OCI-LY7 (cell line): ENCODE data around the gene PTPRB. TPM values are rescaled to one million over a fixed set of nuclear protein-coding genes. Genes with fewer than 3 reads are reported as not detected.

Experiments used
- BruUV-seq: library from RNA; stranded (reverse); fragments of 400-500 nt; replicated peaks from 2 replicates; lab custom pipeline; 2021; lab: Mats Ljungman, UMichigan
- CTCF ChIA-PET: fragments of 300-600 bp; sonication (Branson Sonifier 250); formaldehyde crosslinking; loops from one replicate; lab custom pipeline; 2022; ENCODE audit warnings: antibody characterized with exemption; ENCODE audit not compliant: unreplicated experiment; lab: Charles Lee
- POLR2A ChIA-PET: fragments of 300-600 bp; sonication (Branson Sonifier 250); formaldehyde crosslinking; loops from one replicate; lab custom pipeline; 2022; ENCODE audit warnings: antibody characterized with exemption; lab: Charles Lee
- DNase-seq: peaks from one replicate; pipeline ENCODE4 v3.0.0-alpha.2; 2015; ENCODE audit warnings: low spot score
- H2AFZ ChIP-seq: fragments of 200-600 bp; sonication (generic), shearing (Covaris generic); 2 replicates; pipeline ENCODE4 v1.6.1; 2014; ENCODE audit warnings: mild to moderate bottlenecking, antibody characterized with exemption, low read length, moderate library complexity
- H3K27ac ChIP-seq: fragments of 200-600 bp; sonication (generic); 2 replicates; pipeline ENCODE4 v1.5.1; 2014; ENCODE audit warnings: mixed run types, low read depth, mild to moderate bottlenecking, moderate library complexity, low read length, inconsistent platforms; ENCODE audit not compliant: poor library complexity, severe bottlenecking
- H3K36me3 ChIP-seq: fragments of 200-600 bp; sonication (generic); 2 replicates; pipeline ENCODE4 v1.6.1; 2014; ENCODE audit warnings: mild to moderate bottlenecking, antibody characterized with exemption, low read length, moderate library complexity, mixed read lengths; ENCODE audit not compliant: insufficient read depth
- H3K4me1 ChIP-seq: fragments of 200-600 bp; sonication (generic); 2 replicates; pipeline ENCODE4 v1.5.1; 2014; ENCODE audit warnings: mild to moderate bottlenecking, low read length; ENCODE audit not compliant: insufficient read depth, poor library complexity, severe bottlenecking
- H3K4me2 ChIP-seq: fragments of 200-600 bp; sonication (generic); 2 replicates; pipeline ENCODE4 v1.6.1; 2014; ENCODE audit warnings: mild to moderate bottlenecking, low read length
- H3K4me3 ChIP-seq: fragments of 200-600 bp; sonication (generic); 2 replicates; pipeline ENCODE4 v1.5.1; 2014; ENCODE audit warnings: mild to moderate bottlenecking, low read depth, low read length; ENCODE audit not compliant: poor library complexity, severe bottlenecking
- H3K79me2 ChIP-seq: fragments of 200-600 bp; sonication (generic); 2 replicates; pipeline ENCODE4 v1.6.1; 2016; ENCODE audit warnings: low read depth, mild to moderate bottlenecking, low read length, moderate library complexity, mixed read lengths; ENCODE audit not compliant: insufficient read depth
- H3K9me2 ChIP-seq: fragments of 200-600 bp; sonication (generic); 2 replicates; pipeline ENCODE4 v1.6.1; 2016; ENCODE audit warnings: mild to moderate bottlenecking, low read length, mixed read lengths; ENCODE audit not compliant: insufficient read depth
- H3K9me3 ChIP-seq: fragments of 200-600 bp; sonication (generic); 2 replicates; pipeline ENCODE4 v1.6.1; 2014; ENCODE audit warnings: mild to moderate bottlenecking, mixed run types, low read length, mixed read lengths
- H4K20me1 ChIP-seq: fragments of 200-600 bp; sonication (generic); 2 replicates; pipeline ENCODE4 v1.6.1; 2014; ENCODE audit warnings: mild to moderate bottlenecking, antibody characterized with exemption, low read length, moderate library complexity, mixed read lengths; ENCODE audit not compliant: insufficient read depth
- CTCF ChIP-seq: fragments of 200-600 bp; sonication (generic); conservative IDR thresholded peaks from 2 replicates; pipeline ENCODE4 v1.5.1; 2014; ENCODE audit warnings: mild to moderate bottlenecking, antibody characterized with exemption, low read length, moderate library complexity, mixed read lengths
- EZH2phosphoT487 ChIP-seq: fragments of 200-600 bp; sonication (generic); IDR thresholded peaks from 2 replicates; pipeline ENCODE4 v1.6.1; 2018; ENCODE audit warnings: low read depth, borderline replicate concordance, mild to moderate bottlenecking, mixed run types, antibody characterized with exemption, low read length, moderate library complexity, mixed read lengths
- intact Hi-C: fragments of 100-400 bp; cut with micrococcal nuclease; formaldehyde crosslinking; loops from one replicate; pipeline ENCODE4 v1.10.0; 2022; ENCODE audit not compliant: unreplicated experiment
- total RNA-seq, 2 experiments: library from RNA; depleted of rRNA in 1 of 2; stranded (reverse); fragments of >200 nt in 1 of 2; shearing (Covaris generic) in 1 of 2; gene quantifications; 2 replicates each; pipeline ENCODE4 v1.2.3, GENCODE V29; 2014 to 2022

The PTPRB gene
- total RNA-seq, 2 experiments from 2014 or later, result not detected

- H3K4me3 ChIP-seq, result no peak overlapping the region
- H4K20me1 ChIP-seq, result no peaks in the 10 kb centered on the region
- intact Hi-C loops, result no loop called here
- no peak overlapping the region for H3K27ac ChIP-seq
- no peaks in the 10 kb centered on the region for H3K9me3 ChIP-seq
- H2AFZ ChIP-seq, result no peak overlapping the region
- ChIA-PET POLR2A (no interaction called here), CTCF (no interaction called here)
- no peaks in the 10 kb centered on the region for H3K4me1 ChIP-seq
- H3K4me2 ChIP-seq, result no peak overlapping the region
- H3K36me3 ChIP-seq, result no peaks in the 10 kb centered on the region
- no peaks in the 10 kb centered on the region for H3K79me2 ChIP-seq
- TF ChIP-seq EZH2phosphoT487 (no peak), CTCF (no peak)
- no TSS peak for BruUV-seq
- no peaks in the 10 kb centered on the region for H3K9me2 ChIP-seq
- no peak for DNase-seq
Observed at GRCh38 chr12:70549340-70550179, 87.7 kb downstream of the PTPRB start.

- Histone ChIP-seq H4K20me1 (no peaks in the 10 kb centered on the region), H3K36me3 (no peaks in the 10 kb centered on the region), H3K9me3 (no peaks in the 10 kb centered on the region), H3K4me2 (no peak overlapping the region), H2AFZ (no peak overlapping the region), H3K79me2 (no peaks in the 10 kb centered on the region), H3K4me1 (no peaks in the 10 kb centered on the region), H3K9me2 (no peaks in the 10 kb centered on the region), H3K4me3 (no peak overlapping the region), H3K27ac (no peak overlapping the region)
- TF ChIP-seq EZH2phosphoT487, result no peak
- no peak for TF ChIP-seq CTCF
- CTCF ChIA-PET, result no interaction called here
- no peak for DNase-seq
- intact Hi-C loops, result no loop called here
- BruUV-seq, result no TSS peak
- POLR2A ChIA-PET, result interaction anchor here (0.6 to 0.9 kb wide), 2 partner anchors 9 to 12 kb away, joined by 3 read pairs; no protein-coding TSS in a partner anchor
Observed at GRCh38 chr12:70543444-70543843, 93.8 kb downstream of the PTPRB start.

- H4K20me1 ChIP-seq, result no peaks in the 10 kb centered on the region
- CTCF ChIA-PET, result no interaction called here
- H3K79me2 ChIP-seq, result no peaks in the 10 kb centered on the region
- H3K27ac ChIP-seq, result no peak overlapping the region
- no peaks in the 10 kb centered on the region for H3K4me1 ChIP-seq
- H2AFZ ChIP-seq, result no peak overlapping the region
- no peaks in the 10 kb centered on the region for H3K9me3 ChIP-seq
- H3K4me2 ChIP-seq, result no peak overlapping the region
- no peak overlapping the region for H3K4me3 ChIP-seq
- TF ChIP-seq CTCF, result no peak
- no peaks in the 10 kb centered on the region for H3K36me3 ChIP-seq
- POLR2A ChIA-PET, result interaction anchor here (0.5 kb wide), 1 partner anchor 448 kb away, joined by 3 read pairs; no protein-coding TSS in a partner anchor
- intact Hi-C loops, result no loop called here
- no TSS peak for BruUV-seq
- no peaks in the 10 kb centered on the region for H3K9me2 ChIP-seq
- DNase-seq, result no peak
Observed at GRCh38 chr12:70540996-70541395, 96.2 kb downstream of the PTPRB start.
